Esophagus muscularis mucosa (tissue), 4 donors: ENCODE results near the gene RAD51B. TPM values are rescaled to one million over a fixed set of nuclear protein-coding genes. Genes with fewer than 3 reads are reported as not detected.

Experiments
- DNase-seq: peaks from one replicate; pipeline ENCODE4 v3.0.0-alpha.2; 2017; ENCODE audit errors: extremely low spot score
- H3K27ac ChIP-seq, 4 donors: fragments of 200-600 bp; sonication (generic); replicated peaks in 1 of 4; 1 replicate in 3 of 4; 2 replicates in 1 of 4; pipeline ENCODE4 v1.5.1; 2016 to 2019; ENCODE audit warnings: mild to moderate bottlenecking in 1 of 4
- H3K27me3 ChIP-seq, 4 donors: fragments of 200-600 bp; sonication (generic); one replicate each; pipeline versions ENCODE4 v1.5.1 to v1.6.0; 2016 to 2019
- H3K36me3 ChIP-seq, 4 donors: fragments of 200-600 bp; sonication (generic); one replicate each; pipeline ENCODE4 v1.5.1; 2016 to 2019
- H3K4me1 ChIP-seq, 4 donors: fragments of 200-600 bp; sonication (generic); one replicate each; pipeline ENCODE4 v1.5.1; 2016 to 2019
- H3K4me3 ChIP-seq, 4 donors: fragments of 200-600 bp; sonication (generic); 1 replicate in 2 of 4; 2 replicates in 2 of 4; pipeline ENCODE4 v1.5.1; 2016 to 2019; ENCODE audit warnings: mild to moderate bottlenecking in 4 of 4, moderate library complexity in 1 of 4
- H3K9me3 ChIP-seq, 4 donors: fragments of 200-600 bp; sonication (generic); 1 replicate in 3 of 4; 2 replicates in 1 of 4; pipeline ENCODE4 v1.5.1; 2016 to 2019
- EP300 ChIP-seq: sonication (generic); formaldehyde crosslinking; IDR thresholded peaks from one replicate; pipeline ENCODE4 v1.6.1; 2017; ENCODE audit warnings: antibody characterized with exemption
- POLR2A ChIP-seq: fragments of 450-650 bp; IDR thresholded peaks from one replicate; pipeline ENCODE4 v1.6.1; 2017; ENCODE audit warnings: antibody characterized with exemption, moderate library complexity, mild to moderate bottlenecking, low read depth
- POLR2AphosphoS5 ChIP-seq, 2 donors: sonication (generic); formaldehyde crosslinking; IDR thresholded peaks; one replicate each; pipeline ENCODE4 v1.6.1; 2017; ENCODE audit warnings: antibody characterized with exemption in 2 of 2
- WGBS: methylation state at CpG from one replicate; pipeline ENCODE4 v1.1.5; 2018; 5-methylcytosine and 5-hydroxymethylcytosine counted together
- intact Hi-C: fragments of 100-400 bp; cut with DNase I; formaldehyde crosslinking; loops from one replicate; pipeline ENCODE4 v1.15.1; 2023
- total RNA-seq, 4 donors: library from RNA; depleted of rRNA; stranded (reverse); fragments of >200 nt; gene quantifications; one replicate each; pipeline versions ENCODE4 v1.1.0 to v1.2.1, GENCODE V29; 2016
- TF ChIP-seq, protein P1 (sequence below), 3 experiments: fragments of 200-600 bp in 2 of 3; fragments of 450-650 bp in 1 of 3; sonication (generic) in 2 of 3; IDR thresholded peaks; one replicate each; pipeline ENCODE4 v1.5.1; 2017 to 2019; ENCODE audit warnings: antibody characterized with exemption in 3 of 3, mild to moderate bottlenecking in 2 of 3, moderate library complexity in 1 of 3

RAD51B gene
- total RNA-seq, 4 donors from 2014 or later, result 2.8 to 11.1 (median 5.1) TPM

DNA sequence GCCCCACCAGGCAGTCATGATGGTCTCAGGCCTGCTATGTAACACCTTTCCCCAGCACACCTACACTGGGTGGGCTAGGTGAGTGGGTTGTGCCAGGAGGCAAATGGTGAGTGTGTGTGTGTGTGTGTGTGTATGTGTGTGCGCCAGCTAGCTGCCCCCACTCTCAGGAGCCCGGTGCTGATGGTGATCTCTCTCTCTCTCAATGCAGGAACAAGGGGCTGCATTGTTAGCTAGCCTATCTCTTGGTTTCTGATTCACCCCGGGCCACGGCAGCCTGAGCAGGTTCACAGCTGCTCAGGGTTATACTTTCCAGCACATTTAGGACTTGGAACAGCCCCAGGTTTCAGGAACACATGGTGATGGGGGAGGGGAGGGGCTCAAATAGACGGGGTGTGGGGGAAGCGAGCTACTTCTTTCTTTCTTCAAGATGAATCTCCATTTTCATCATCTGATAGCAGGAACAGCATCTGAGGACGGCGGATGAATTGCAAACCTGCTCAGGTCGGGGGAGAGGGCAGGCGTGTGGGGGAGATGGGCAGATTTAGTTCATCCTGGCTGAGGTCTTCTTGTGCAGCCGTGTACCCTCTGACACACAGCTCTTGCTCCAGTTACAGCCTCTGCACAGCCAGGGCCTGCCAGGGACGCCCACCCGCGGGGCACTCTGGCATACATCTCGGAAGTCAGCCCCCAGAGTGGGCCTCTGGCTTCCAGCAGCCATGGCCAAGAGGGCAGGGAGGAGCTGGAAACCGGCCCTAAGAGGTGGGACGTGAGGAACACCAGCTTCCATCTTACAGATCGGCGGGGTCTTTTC lies 835.6 kb downstream of the RAD51B start:
- intact Hi-C loops, result loop anchor here (10.0 kb wide), 1 partner anchor 100 kb away; no protein-coding TSS in a partner anchor
- TF ChIP-seq, protein P1, sequence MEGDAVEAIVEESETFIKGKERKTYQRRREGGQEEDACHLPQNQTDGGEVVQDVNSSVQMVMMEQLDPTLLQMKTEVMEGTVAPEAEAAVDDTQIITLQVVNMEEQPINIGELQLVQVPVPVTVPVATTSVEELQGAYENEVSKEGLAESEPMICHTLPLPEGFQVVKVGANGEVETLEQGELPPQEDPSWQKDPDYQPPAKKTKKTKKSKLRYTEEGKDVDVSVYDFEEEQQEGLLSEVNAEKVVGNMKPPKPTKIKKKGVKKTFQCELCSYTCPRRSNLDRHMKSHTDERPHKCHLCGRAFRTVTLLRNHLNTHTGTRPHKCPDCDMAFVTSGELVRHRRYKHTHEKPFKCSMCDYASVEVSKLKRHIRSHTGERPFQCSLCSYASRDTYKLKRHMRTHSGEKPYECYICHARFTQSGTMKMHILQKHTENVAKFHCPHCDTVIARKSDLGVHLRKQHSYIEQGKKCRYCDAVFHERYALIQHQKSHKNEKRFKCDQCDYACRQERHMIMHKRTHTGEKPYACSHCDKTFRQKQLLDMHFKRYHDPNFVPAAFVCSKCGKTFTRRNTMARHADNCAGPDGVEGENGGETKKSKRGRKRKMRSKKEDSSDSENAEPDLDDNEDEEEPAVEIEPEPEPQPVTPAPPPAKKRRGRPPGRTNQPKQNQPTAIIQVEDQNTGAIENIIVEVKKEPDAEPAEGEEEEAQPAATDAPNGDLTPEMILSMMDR (IDR thresholded peaks at IDR 0.05), result no peak
- TF ChIP-seq EP300 (no peak), POLR2AphosphoS5 (IDR thresholded peaks at IDR 0.05) (no peak)
- peaks cover 45 to 100% (median 91%) of the 10 kb centered on the region in 4 donors for H3K4me1 ChIP-seq

DNA sequence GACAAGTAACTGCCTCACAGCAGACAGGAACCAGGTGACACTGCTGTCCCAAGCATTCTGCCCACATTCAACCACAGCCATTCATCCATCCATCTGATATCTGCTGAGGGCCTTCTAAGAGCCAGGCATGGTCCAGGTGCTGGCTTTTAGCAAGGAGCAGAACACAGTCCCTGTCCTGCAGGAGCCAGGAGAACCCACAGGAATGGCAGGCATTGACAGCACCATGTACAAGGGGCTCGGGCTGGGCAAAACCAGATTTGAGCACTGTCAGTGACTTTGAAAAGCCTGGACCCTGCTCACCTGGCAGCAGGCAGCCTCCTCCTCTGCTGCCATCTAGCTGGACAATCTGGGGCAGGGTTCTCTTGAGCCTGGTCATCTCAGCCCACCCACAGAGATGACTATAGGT lies 836.3 kb downstream of the RAD51B start:
- Histone ChIP-seq H3K27ac (peak overlapping the region; percentile 88 to 91 (median 90)), H3K4me1 (peaks cover 44 to 100% (median 85%) of the 10 kb centered on the region in 4 donors)
- intact Hi-C loops, result loop anchor here (10.0 kb wide), 1 partner anchor 101 kb away; no protein-coding TSS in a partner anchor

More for the DNA sequence above, 835.6 kb downstream of the RAD51B start:
- H3K9me3 ChIP-seq, result no peaks in the 10 kb centered on the region
- H3K4me3 ChIP-seq, result no peak overlapping the region
- H3K27ac ChIP-seq, result peak overlapping the region; percentile 88 to 91 (median 90)
- 60% methylated on average over 19 of the region's 19 CpGs for WGBS
- H3K36me3 ChIP-seq, result no peaks in the 10 kb centered on the region
- no peak for DNase-seq
- H3K27me3 ChIP-seq, result no peaks in the 10 kb centered on the region

DNA sequence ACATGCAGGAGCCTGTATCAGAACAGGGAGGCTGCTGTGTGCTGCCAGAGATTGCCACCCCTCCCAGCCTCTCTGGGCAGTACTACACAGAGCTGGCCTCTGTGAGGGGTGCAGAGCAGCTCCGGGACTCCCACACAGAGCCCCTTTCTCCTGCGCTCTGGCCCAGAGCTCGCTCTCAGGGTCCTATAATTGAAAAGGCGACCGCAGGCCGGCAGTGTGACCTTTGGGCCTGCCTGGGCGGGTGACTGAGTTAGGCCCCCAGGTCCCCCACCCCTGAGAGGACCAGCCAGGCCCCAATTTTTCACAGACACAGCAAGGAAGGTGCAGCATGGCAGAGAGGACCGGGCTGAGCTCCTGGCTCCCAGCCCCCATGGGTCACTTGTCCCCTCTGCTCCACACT lies 836.9 kb downstream of the RAD51B start:
- intact Hi-C loops, result loop anchor here (10.0 kb wide), 1 partner anchor 102 kb away; no protein-coding TSS in a partner anchor
- H3K36me3 ChIP-seq, result no peaks in the 10 kb centered on the region
- no peak for DNase-seq
- no peak for TF ChIP-seq POLR2A
- TF ChIP-seq, protein P1 (IDR thresholded peaks at IDR 0.05), result no peak
- no peak for TF ChIP-seq EP300
- TF ChIP-seq POLR2AphosphoS5 (IDR thresholded peaks at IDR 0.05), result no peak
- H3K4me1 ChIP-seq, result peaks cover 39 to 98% (median 80%) of the 10 kb centered on the region in 4 donors
- H3K4me3 ChIP-seq, result no peak overlapping the region
- H3K27ac ChIP-seq, result peak overlapping the region; percentile 88 to 91 (median 90)
- H3K27me3 ChIP-seq, result no peaks in the 10 kb centered on the region
- no peaks in the 10 kb centered on the region for H3K9me3 ChIP-seq
- 95% methylated on average over 8 of the region's 8 CpGs for WGBS

More for the DNA sequence above, 836.3 kb downstream of the RAD51B start:
- H3K27me3 ChIP-seq, result no peaks in the 10 kb centered on the region
- TF ChIP-seq POLR2AphosphoS5 (IDR thresholded peaks at IDR 0.05) (no peak), POLR2A (no peak), EP300 (no peak)
- TF ChIP-seq, protein P1 (IDR thresholded peaks at IDR 0.05), result peak; percentile 26 to 43 (median 27)
- WGBS, result no CpG with 5 or more reads among the region's 1 CpG
- H3K36me3 ChIP-seq, result no peaks in the 10 kb centered on the region
- H3K4me3 ChIP-seq, result no peak overlapping the region
- no peaks in the 10 kb centered on the region for H3K9me3 ChIP-seq
- DNase-seq, result no peak

DNA sequence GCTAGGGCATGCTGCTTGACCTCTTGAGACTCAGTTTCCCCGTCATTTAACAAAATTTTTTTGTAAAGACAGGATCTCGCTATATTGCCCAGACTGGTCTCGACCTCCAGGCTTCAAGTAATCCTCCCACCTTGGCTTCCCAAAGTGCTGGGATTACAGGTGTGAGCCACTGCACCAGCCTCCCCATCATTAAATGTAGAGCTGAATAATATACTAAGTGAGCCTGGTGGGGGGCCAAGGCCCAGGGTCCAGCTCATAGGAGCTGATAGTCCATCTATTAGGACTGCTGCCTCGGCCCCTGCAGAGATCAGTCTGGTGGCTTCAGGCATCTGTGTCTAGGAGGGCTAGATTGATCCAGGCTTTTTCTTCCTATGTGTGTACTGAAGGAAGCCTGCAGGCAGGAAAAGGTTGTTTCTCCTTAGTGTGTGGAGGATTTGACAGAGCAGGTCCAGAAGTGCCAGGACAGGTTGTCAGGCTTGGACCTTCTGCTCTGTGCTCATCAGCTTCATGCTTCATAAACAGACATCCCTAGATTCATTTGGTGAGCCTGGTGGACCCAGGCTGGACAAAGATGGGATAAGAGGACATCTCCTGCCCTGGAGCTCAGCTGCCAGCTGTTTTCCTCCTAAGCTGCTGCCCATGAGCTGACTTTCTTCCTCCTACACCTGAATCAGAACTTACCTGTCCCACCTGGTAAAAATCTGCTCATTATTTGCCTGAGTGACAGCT lies 837.9 kb downstream of the RAD51B start:
- H3K4me3 ChIP-seq, result no peak overlapping the region
- 100% methylated on average over 4 of the region's 4 CpGs for WGBS
- intact Hi-C loops, result loop anchor here (10.0 kb wide), 1 partner anchor 103 kb away; no protein-coding TSS in a partner anchor
- peaks cover 29 to 98% (median 79%) of the 10 kb centered on the region in 4 donors for H3K4me1 ChIP-seq
- no peaks in the 10 kb centered on the region for H3K27me3 ChIP-seq
- H3K27ac ChIP-seq, result peak overlapping the region; percentile 80 to 89 (median 84)
- no peak for DNase-seq
- no peak for TF ChIP-seq EP300
- TF ChIP-seq POLR2A, result no peak
- TF ChIP-seq, protein P1 (IDR thresholded peaks at IDR 0.05), result no peak
- TF ChIP-seq POLR2AphosphoS5 (IDR thresholded peaks at IDR 0.05), result no peak
- no peaks in the 10 kb centered on the region for H3K9me3 ChIP-seq
- no peaks in the 10 kb centered on the region for H3K36me3 ChIP-seq
